ENCODE results near the gene MAST4.

The MAST4 gene

DNA sequence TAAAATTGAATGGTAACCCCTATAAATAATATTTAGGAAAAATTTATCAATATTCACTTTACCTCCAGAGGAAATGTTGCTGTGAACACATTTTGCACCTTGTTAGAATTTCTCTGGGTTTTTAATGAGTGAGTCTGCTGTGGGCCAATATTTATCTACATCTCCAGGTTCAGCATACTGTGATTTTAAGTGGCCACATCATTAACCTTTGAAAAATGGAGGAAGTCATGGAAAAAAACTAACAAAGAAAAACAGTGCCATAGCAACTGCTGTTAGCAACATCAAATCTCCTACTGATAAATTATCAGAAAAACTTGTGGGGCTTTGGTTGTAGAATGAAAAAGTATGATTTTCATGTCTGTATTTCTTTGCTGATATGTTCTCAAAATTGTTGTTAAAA lies 545.5 kb downstream of the MAST4 start:
- H3K9me2 ChIP-seq (replicated peaks; ENCODE audit: control insufficient read depth, low read length), result no peaks in the 10 kb centered on the region
- H3F3A ChIP-seq (ENCODE audit: control insufficient read depth, insufficient read depth), result no peaks in the 10 kb centered on the region
- H4K20me1 ChIP-seq (ENCODE audit: control insufficient read depth, insufficient read depth, low read depth, low read length), result no peaks in the 10 kb centered on the region
- no peak overlapping the region for H3K4me2 ChIP-seq (ENCODE audit: low read length)
- H3K27me3 ChIP-seq (ENCODE audit: control insufficient read depth, low read length), result no peaks in the 10 kb centered on the region
- no peaks in the 10 kb centered on the region for H3K36me3 ChIP-seq (ENCODE audit: control insufficient read depth, low read length)
- H3K4me3 ChIP-seq (ENCODE audit: low read length), result no peak overlapping the region
- TF ChIP-seq, protein P1, sequence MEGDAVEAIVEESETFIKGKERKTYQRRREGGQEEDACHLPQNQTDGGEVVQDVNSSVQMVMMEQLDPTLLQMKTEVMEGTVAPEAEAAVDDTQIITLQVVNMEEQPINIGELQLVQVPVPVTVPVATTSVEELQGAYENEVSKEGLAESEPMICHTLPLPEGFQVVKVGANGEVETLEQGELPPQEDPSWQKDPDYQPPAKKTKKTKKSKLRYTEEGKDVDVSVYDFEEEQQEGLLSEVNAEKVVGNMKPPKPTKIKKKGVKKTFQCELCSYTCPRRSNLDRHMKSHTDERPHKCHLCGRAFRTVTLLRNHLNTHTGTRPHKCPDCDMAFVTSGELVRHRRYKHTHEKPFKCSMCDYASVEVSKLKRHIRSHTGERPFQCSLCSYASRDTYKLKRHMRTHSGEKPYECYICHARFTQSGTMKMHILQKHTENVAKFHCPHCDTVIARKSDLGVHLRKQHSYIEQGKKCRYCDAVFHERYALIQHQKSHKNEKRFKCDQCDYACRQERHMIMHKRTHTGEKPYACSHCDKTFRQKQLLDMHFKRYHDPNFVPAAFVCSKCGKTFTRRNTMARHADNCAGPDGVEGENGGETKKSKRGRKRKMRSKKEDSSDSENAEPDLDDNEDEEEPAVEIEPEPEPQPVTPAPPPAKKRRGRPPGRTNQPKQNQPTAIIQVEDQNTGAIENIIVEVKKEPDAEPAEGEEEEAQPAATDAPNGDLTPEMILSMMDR (IDR thresholded peaks at IDR 0.05; ENCODE audit: low read depth, low read length, poor library complexity, severe bottlenecking), result no peak
- TF ChIP-seq EZH2phosphoT487 (IDR thresholded peaks at IDR 0.05; ENCODE audit: borderline replicate concordance, low read length), result no peak
- no peak overlapping the region for H3K27ac ChIP-seq (ENCODE audit: low read depth, low read length)
- H3K79me2 ChIP-seq (ENCODE audit: control insufficient read depth, low read length), result no peaks in the 10 kb centered on the region
- no peaks in the 10 kb centered on the region for H3K9me3 ChIP-seq (ENCODE audit: control insufficient read depth, insufficient read depth, low read length)
- no peaks in the 10 kb centered on the region for H3K4me1 ChIP-seq (ENCODE audit: control insufficient read depth, low read length)

DNA sequence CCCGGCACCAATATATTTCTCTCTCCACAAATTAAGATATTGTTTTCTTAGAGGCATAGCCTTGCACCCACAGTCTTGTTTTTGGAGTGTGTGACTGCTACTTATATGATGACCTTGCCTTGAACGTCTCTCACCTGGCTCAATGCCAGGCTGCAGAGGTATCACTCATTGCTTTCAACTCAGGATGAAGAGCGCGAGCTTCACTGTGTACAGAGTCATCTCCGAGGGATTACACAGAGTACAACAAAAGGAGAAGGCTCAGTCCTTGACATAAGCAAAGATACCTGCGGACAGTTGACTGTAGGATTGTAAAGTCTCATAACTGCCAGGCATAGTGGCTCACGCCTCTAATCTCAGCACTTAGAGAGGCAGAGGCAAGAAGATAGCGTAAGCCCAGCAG lies 546.6 kb downstream of the MAST4 start:
- H3K27me3 ChIP-seq (ENCODE audit: control insufficient read depth, low read length), result no peaks in the 10 kb centered on the region
- no peaks in the 10 kb centered on the region for H3K79me2 ChIP-seq (ENCODE audit: control insufficient read depth, low read length)
- no peaks in the 10 kb centered on the region for H3K36me3 ChIP-seq (ENCODE audit: control insufficient read depth, low read length)
- no peak overlapping the region for H3K27ac ChIP-seq (ENCODE audit: low read depth, low read length)
- no peak overlapping the region for H3K4me2 ChIP-seq (ENCODE audit: low read length)
- no peak overlapping the region for H3K4me3 ChIP-seq (ENCODE audit: low read length)
- no peaks in the 10 kb centered on the region for H3F3A ChIP-seq (ENCODE audit: control insufficient read depth, insufficient read depth)
- no peaks in the 10 kb centered on the region for H3K9me3 ChIP-seq (ENCODE audit: control insufficient read depth, insufficient read depth, low read length)
- H3K4me1 ChIP-seq (ENCODE audit: control insufficient read depth, low read length), result no peaks in the 10 kb centered on the region
- TF ChIP-seq EZH2phosphoT487 (IDR thresholded peaks at IDR 0.05; ENCODE audit: borderline replicate concordance, low read length), result no peak
- TF ChIP-seq, protein P1 (IDR thresholded peaks at IDR 0.05; ENCODE audit: low read depth, low read length, poor library complexity, severe bottlenecking), result no peak
- H4K20me1 ChIP-seq (ENCODE audit: control insufficient read depth, insufficient read depth, low read depth, low read length), result no peaks in the 10 kb centered on the region
- H3K9me2 ChIP-seq (replicated peaks; ENCODE audit: control insufficient read depth, low read length), result no peaks in the 10 kb centered on the region

DNA sequence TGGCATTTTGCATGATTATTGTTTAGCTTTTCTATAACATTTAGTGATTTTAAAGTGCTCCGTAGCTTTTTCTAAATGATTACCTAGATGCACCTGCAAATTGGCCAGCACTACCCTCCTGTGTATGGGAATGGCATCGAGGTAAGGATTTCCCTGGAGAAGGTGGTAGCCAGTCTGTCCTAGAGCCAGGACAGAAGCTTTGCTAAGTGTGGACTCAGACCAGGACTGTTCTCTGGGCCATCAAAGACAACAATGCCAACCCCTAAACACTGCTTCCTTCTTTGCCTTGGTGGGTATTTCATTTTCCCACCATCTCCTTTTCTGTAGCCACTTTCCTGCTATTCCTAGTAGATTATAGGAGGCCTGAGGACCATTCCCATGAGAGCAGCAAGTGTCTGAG lies 547.4 kb downstream of the MAST4 start:
- no peak overlapping the region for H3K4me2 ChIP-seq (ENCODE audit: low read length)
- no peak overlapping the region for H3K4me3 ChIP-seq (ENCODE audit: low read length)
- H3K9me2 ChIP-seq (replicated peaks; ENCODE audit: control insufficient read depth, low read length), result no peaks in the 10 kb centered on the region
- no peaks in the 10 kb centered on the region for H3F3A ChIP-seq (ENCODE audit: control insufficient read depth, insufficient read depth)
- no peaks in the 10 kb centered on the region for H3K79me2 ChIP-seq (ENCODE audit: control insufficient read depth, low read length)
- no peaks in the 10 kb centered on the region for H4K20me1 ChIP-seq (ENCODE audit: control insufficient read depth, insufficient read depth, low read depth, low read length)
- no peaks in the 10 kb centered on the region for H3K9me3 ChIP-seq (ENCODE audit: control insufficient read depth, insufficient read depth, low read length)
- H3K4me1 ChIP-seq (ENCODE audit: control insufficient read depth, low read length), result no peaks in the 10 kb centered on the region
- no peak overlapping the region for H3K27ac ChIP-seq (ENCODE audit: low read depth, low read length)
- no peaks in the 10 kb centered on the region for H3K36me3 ChIP-seq (ENCODE audit: control insufficient read depth, low read length)
- TF ChIP-seq, protein P1 (IDR thresholded peaks at IDR 0.05; ENCODE audit: low read depth, low read length, poor library complexity, severe bottlenecking), result no peak
- no peak for TF ChIP-seq EZH2phosphoT487 (IDR thresholded peaks at IDR 0.05; ENCODE audit: borderline replicate concordance, low read length)
- no peaks in the 10 kb centered on the region for H3K27me3 ChIP-seq (ENCODE audit: control insufficient read depth, low read length)

Data from DOHH2 (cell line).